Pancreas (tissue), 10 donors: Measurements from ENCODE around the gene HPS4. TPM values are rescaled to one million over a fixed set of nuclear protein-coding genes. Genes with fewer than 3 reads are reported as not detected.
"Not testable (repeated sequence)": the region's sequence is repeated elsewhere in the genome, so short reads cannot be mapped to it uniquely, and the experiment has no call there.

Source experiments
- ATAC-seq, 4 donors: fragments of 200-7000 bp; cut with Tn5 transposase; one replicate each; pipeline versions ENCODE4 v1.8.0 to v1.9.1; 2020; ENCODE audit warnings: mild to moderate bottlenecking in 4 of 4, moderate library complexity in 4 of 4
- DNase-seq, 6 donors: peaks; one replicate each; pipeline ENCODE4 v3.0.0-alpha.2; 2020
- FAIRE-seq: peaks from 2 replicates; lab custom pipeline; 2012; peaks lifted over from hg19 to GRCh38; lab: Jason Lieb, UNC
- H3K27ac ChIP-seq, 4 donors: fragments of 200-600 bp; sonication (generic); 1 replicate in 3 of 4; 2 replicates in 1 of 4; pipeline versions ENCODE4 v1.5.0 to v1.8.0; 2020
- H3K27me3 ChIP-seq, 4 donors: fragments of 200-600 bp; one replicate each; pipeline ENCODE4 v1.8.0; 2021
- H3K36me3 ChIP-seq, 3 donors: fragments of 200-600 bp; sonication (generic) in 1 of 3; one replicate each; pipeline versions ENCODE4 v1.5.0 to v1.8.0; 2020 to 2021
- H3K4me1 ChIP-seq, 3 donors: fragments of 200-600 bp; one replicate each; pipeline ENCODE4 v1.8.0; 2021
- H3K4me3 ChIP-seq, 4 donors: fragments of 200-600 bp; sonication (generic) in 2 of 4; one replicate each; pipeline versions ENCODE4 v1.5.0 to v1.8.0; 2020 to 2021
- H3K9me3 ChIP-seq, 4 donors: fragments of 200-600 bp; one replicate each; pipeline ENCODE4 v1.8.0; 2021
- WGBS, 2 donors: extraction: QIAGEN DNeasy Blood & Tissue Kit; methylation state at CpG; one replicate each; pipeline ENCODE4 v1.1.7; 2013; 5-methylcytosine and 5-hydroxymethylcytosine counted together
- intact Hi-C, 3 donors: fragments of 100-400 bp; cut with DNase I; formaldehyde crosslinking; loops; one replicate each; pipeline versions ENCODE4 v1.11.1 to v1.14.2; 2022
- polyA plus RNA-seq, 2 donors: library from polyadenylated mRNA; stranded (reverse); fragments of 200-250 nt; gene quantifications; one replicate each; pipeline ENCODE4 v1.2.3, GENCODE V29; 2013
- total RNA-seq, 6 donors: library from RNA; stranded (reverse); fragmentation: NEBNext Ultra II Directional in 4 of 6; extraction: Animal tissue kit (Norgen Biotek cat#: 25700) in 4 of 6; gene quantifications; one replicate each; pipeline versions ENCODE4 v1.2.1 to v1.2.4, GENCODE V29; 2021 to 2023
- TF ChIP-seq, protein P1 (sequence below), 4 donors: fragments of 200-600 bp; sonication (generic) in 3 of 4; IDR thresholded peaks; one replicate each; pipeline versions ENCODE4 v1.5.0 to v1.8.0; 2021; ENCODE audit warnings: antibody characterized with exemption in 4 of 4
- donor health status: healthy with polysubstance abuse.
- donor health status: DM: no; HTN: no; CAD: no; lungs with moderate emphysema.
- donor health status: DM: no; HTN: no; CAD: no.
- donor health status: control.
- donor health status: control.
- donor health status: Bipolar disorder and iron deficiency.
- donor health status: DM: yes; HTN: yes; CAD: no.
- donor health status: DM: no; HTN: no; CAD: no.
- donor health status: DM: no; HTN: no; CAD: no.
- donor health status: DM: yes; HTN: yes; CAD: no.

Gene HPS4
- total and polyA plus RNA-seq, 8 donors, result 14.4 to 29.5 (median 20.5) TPM

DNA sequence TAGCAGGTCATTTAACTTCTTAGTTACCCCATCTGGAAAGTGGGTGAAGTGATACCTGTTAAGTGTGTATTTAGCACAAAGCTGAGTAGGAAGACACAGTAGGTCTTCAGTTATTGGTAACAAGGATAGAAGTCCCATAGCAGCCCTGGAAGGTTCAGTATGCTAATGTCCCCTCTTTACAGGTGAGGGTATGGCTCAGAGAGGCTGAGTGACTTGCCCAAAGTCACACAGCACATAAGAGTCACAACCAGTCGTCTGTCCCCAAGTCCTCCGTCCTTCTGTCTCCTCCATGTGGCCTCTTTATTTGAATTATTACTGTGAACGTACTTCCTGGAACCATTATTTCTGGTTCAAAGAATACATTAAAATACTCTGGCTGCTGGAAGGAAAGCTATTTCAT, 44.0 kb downstream of the HPS4 start:
- no peak for DNase-seq
- Histone ChIP-seq H3K27me3 (no peaks in the 10 kb centered on the region), H3K9me3 (no peaks in the 10 kb centered on the region), H3K4me1 (no peaks in the 10 kb centered on the region), H3K27ac (no peak overlapping the region), H3K36me3 (no peaks in the 10 kb centered on the region), H3K4me3 (no peak overlapping the region)
- FAIRE-seq, result no peak
- WGBS, 2 donors, result 69 to 74% methylated on average over 3 of the region's 3 CpGs
- intact Hi-C loops, result no loop called here
- TF ChIP-seq, protein P1, sequence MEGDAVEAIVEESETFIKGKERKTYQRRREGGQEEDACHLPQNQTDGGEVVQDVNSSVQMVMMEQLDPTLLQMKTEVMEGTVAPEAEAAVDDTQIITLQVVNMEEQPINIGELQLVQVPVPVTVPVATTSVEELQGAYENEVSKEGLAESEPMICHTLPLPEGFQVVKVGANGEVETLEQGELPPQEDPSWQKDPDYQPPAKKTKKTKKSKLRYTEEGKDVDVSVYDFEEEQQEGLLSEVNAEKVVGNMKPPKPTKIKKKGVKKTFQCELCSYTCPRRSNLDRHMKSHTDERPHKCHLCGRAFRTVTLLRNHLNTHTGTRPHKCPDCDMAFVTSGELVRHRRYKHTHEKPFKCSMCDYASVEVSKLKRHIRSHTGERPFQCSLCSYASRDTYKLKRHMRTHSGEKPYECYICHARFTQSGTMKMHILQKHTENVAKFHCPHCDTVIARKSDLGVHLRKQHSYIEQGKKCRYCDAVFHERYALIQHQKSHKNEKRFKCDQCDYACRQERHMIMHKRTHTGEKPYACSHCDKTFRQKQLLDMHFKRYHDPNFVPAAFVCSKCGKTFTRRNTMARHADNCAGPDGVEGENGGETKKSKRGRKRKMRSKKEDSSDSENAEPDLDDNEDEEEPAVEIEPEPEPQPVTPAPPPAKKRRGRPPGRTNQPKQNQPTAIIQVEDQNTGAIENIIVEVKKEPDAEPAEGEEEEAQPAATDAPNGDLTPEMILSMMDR (IDR thresholded peaks at IDR 0.05), result no peak
- no peak for ATAC-seq

DNA sequence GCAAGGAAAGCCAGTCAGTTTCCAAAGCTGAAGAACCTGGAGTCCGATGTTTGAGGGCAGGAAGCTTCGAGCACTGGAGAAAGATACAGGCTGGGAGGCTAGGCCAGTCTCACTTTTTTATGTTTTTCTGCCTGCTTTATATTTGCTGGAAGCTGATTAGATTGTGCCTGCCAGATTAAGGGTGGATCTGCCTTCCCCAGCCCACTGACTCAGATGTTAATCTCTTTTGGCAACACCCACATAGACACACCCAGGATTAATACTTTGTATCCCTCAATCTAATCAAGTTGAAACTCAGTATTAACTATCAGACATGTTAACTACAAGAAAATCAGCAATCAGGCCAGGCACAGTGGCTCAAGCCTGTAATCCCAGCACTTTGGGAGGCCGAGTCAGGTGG, 44.8 kb downstream of the HPS4 start:
- not testable (repeated sequence) for DNase-seq

GRCh38 chr22:26437694-26438392, 45.7 kb downstream of the HPS4 start:
- no peak for DNase-seq
- TF ChIP-seq, protein P1 (IDR thresholded peaks at IDR 0.05), result no peak
- intact Hi-C loops, result no loop called here
- ATAC-seq, result no peak
- no peaks in the 10 kb centered on the region for H3K9me3 ChIP-seq
- 89 to 91% methylated on average over 14 of the region's 14 CpGs for WGBS, 2 donors
- no peak overlapping the region for H3K4me3 ChIP-seq
- H3K36me3 ChIP-seq, result no peaks in the 10 kb centered on the region
- no peaks in the 10 kb centered on the region for H3K27me3 ChIP-seq
- H3K4me1 ChIP-seq, result no peaks in the 10 kb centered on the region
- no peak overlapping the region for H3K27ac ChIP-seq
- no peak for FAIRE-seq

More for the DNA sequence above, 44.8 kb downstream of the HPS4 start:
- H3K27me3 ChIP-seq, H3K27ac ChIP-seq, H3K4me1 ChIP-seq, H3K9me3 ChIP-seq, H3K36me3 ChIP-seq, FAIRE-seq, H3K4me3 ChIP-seq, ATAC-seq, intact Hi-C loops: not testable (repeated sequence)
- 84 to 99% methylated on average over 3 of the region's 3 CpGs for WGBS, 2 donors

GRCh38 chr22:26436903-26437515, 46.6 kb downstream of the HPS4 start:
- FAIRE-seq, result no peak
- H3K27ac ChIP-seq, result peak overlapping the region in 2 of 4 donors; percentile 24 to 44
- H3K27me3 ChIP-seq, result no peaks in the 10 kb centered on the region
- H3K9me3 ChIP-seq, result no peaks in the 10 kb centered on the region
- H3K4me3 ChIP-seq, result no peak overlapping the region
- ATAC-seq, result peak; percentile 92 to 96 (median 94)
- no peaks in the 10 kb centered on the region for H3K36me3 ChIP-seq
- intact Hi-C loops, result no loop called here
- no peaks in the 10 kb centered on the region for H3K4me1 ChIP-seq
- TF ChIP-seq, protein P1 (IDR thresholded peaks at IDR 0.05), result no peak
- WGBS, 2 donors, result 31 to 35% methylated on average over 11 of the region's 11 CpGs
- peak in 4 of 6 donors; percentile 33 to 60 (median 40) for DNase-seq

DNA sequence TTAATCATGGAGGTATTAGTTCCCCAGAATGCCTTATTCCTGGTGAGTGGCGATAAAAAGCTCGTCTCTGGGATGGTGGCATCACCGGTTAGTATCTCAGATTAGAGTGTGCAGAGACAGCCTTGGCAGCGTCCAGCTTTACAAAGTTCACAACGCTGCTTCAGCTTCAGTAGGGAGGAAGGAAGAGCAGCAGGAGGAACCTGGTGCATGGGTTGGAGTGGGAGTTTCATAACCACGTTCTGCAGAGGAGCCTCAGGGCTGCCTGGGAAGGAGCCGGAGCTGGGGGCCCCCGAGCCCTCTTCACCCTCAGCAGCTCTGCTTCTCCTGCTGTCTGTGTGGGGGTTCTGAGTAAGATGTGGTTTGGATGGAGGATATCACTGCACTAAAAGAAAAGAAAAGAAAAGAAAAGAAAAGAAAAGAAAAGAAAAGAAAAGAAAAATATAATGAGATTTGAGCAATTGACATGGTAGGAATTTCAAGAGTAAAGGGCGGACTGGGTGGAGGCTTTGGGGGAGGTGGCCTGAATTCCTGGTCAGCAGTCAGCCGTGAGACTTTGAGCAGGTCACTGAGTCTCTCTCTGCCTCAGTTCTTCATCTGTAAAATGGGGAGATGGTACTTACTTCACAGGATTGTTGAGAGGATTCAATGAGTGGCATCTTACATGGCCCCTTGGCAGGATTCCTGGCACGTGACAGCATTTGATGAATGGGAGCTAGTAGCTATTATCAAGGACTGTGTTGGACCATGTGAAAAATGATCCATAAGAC, 48.1 kb downstream of the HPS4 start:
- TF ChIP-seq, protein P1 (IDR thresholded peaks at IDR 0.05), result no peak
- no peak for DNase-seq
- no peaks in the 10 kb centered on the region for H3K4me1 ChIP-seq
- H3K4me3 ChIP-seq, result no peak overlapping the region
- no peak for FAIRE-seq
- no peak overlapping the region for H3K27ac ChIP-seq
- 74 to 85% methylated on average over 11 of the region's 11 CpGs for WGBS, 2 donors
- intact Hi-C loops, result no loop called here
- no peak for ATAC-seq
- H3K9me3 ChIP-seq, result no peaks in the 10 kb centered on the region
- H3K36me3 ChIP-seq, result no peaks in the 10 kb centered on the region
- no peaks in the 10 kb centered on the region for H3K27me3 ChIP-seq
